Glomerular endothelial cell (primary cell): Measurements from ENCODE around the gene CD244. TPM values are rescaled to one million over a fixed set of nuclear protein-coding genes. Genes with fewer than 3 reads are reported as not detected.

Source experiments
- DNase-seq: peaks from one replicate; pipeline ENCODE4 v3.0.0-alpha.2; 2011; ENCODE audit warnings: low read depth, low spot score; ENCODE audit errors: extremely low read depth
- total RNA-seq: library from RNA; depleted of rRNA; stranded (reverse); fragments of >200 nt; gene quantifications from 2 replicates; pipeline ENCODE4 v1.2.3, GENCODE V29; 2015

The CD244 gene
- total RNA-seq, 1 donor from 2014 or later: not detected

DNA sequence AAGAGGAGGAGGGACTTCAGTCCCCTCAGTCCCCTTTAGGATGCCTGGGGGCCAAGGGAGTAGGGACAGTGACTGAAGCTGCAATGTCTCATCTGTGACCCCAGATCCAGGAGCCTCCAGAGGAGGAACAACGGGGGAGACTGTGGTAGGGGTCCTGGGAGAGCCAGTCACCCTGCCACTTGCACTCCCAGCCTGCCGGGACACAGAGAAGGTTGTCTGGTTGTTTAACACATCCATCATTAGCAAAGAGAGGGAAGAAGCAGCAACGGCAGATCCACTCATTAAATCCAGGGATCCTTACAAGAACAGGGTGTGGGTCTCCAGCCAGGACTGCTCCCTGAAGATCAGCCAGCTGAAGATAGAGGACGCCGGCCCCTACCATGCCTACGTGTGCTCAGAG lies 48.4 kb downstream of the CD244 start:
- DNase-seq: no peak

GRCh38 chr1:160813215-160813614 lies 49.5 kb downstream of the CD244 start:
- no peak for DNase-seq

GRCh38 chr1:160811147-160811546 lies 51.5 kb downstream of the CD244 start:
- no peak for DNase-seq

- no peak for DNase-seq
Measured at GRCh38 chr1:160810486-160810885, 52.2 kb downstream of the CD244 start.

- no peak for DNase-seq
Measured at GRCh38 chr1:160808289-160808688, 54.4 kb downstream of the CD244 start.

DNA sequence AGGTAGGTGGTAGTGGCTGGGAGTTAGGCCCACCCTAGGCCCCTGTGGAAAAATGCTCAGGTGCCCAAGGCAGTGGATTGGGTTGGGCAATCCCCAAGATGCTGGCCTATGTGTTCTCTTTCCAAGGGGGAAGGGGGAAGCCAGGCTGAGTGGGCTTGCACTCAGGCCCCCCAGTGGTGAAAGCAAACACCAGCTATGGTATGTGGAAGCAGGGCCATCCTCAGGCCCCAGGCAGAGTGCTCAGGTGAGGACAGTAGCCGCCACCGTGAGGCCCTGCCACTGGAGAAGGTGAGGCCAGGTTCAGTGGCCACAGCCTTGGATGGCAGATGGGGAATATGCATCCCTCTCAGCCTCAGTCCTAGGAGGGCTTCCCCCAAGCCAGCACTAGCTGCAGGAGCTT lies 54.9 kb downstream of the CD244 start:
- no peak for DNase-seq

DNA sequence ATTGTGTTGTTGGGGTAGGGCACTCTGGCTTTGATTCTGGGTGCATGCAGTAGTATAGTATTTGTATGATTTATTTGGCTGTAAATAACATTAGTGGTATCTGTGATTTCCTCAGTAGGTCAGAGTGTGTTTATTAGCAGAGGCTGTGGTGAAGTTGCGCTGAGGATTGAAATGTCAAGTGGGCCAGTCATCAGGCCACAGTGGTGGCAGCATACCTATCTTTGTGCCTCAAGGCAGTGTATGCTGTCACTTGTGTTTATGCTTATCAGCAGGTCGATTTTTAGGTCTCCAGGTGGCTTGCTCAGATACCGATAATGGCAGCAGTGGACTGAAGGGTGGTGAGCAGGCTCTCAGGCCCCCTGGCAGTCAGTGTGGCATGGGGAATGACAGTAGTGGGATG lies 55.4 kb downstream of the CD244 start:
- no peak for DNase-seq

DNA sequence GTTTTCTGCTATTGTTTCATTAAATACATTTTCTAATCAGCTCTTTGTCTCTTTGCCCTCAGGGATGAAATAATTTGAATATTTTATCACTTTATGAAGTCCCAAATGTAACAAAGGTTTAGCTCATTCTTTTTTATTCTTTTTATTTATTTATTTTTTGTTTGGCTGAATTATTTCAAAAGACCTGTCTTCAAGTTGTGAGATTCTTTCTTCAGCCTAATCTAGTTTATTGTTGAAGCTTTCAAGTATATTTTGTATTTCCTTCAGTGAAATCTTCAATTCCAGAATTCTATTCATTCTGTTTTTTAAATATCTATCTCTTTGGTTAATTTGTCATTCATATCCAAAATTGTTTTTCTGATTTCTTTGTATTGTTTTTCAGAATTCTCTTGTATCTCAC lies 55.9 kb downstream of the CD244 start:
- no peak for DNase-seq

DNA sequence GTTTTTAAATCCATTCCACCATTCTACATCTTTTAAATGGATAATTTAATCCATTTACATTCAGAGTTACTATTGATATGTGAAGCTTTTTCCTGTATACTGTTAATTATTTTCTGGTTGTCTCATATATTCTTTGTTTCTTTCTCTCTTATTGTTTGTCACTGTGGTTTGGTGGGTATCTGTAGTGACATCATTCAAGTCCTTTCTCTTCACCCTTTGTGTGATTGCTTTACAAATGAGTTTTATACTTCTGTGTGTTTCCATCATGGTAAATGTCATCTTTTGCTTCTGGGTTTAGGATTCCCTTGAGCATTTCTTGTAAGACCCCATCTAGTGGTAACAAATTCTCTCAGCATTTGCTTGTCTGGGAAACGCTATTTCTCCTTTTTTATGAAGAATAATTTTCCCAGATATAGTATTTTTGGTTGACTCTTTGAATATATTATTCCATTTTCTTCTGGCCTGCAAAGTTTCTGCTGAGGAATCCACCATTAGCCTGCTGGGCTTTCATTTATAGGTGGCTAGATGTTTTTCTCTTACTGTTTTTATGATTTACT lies 56.5 kb downstream of the CD244 start:
- no peak for DNase-seq

DNA sequence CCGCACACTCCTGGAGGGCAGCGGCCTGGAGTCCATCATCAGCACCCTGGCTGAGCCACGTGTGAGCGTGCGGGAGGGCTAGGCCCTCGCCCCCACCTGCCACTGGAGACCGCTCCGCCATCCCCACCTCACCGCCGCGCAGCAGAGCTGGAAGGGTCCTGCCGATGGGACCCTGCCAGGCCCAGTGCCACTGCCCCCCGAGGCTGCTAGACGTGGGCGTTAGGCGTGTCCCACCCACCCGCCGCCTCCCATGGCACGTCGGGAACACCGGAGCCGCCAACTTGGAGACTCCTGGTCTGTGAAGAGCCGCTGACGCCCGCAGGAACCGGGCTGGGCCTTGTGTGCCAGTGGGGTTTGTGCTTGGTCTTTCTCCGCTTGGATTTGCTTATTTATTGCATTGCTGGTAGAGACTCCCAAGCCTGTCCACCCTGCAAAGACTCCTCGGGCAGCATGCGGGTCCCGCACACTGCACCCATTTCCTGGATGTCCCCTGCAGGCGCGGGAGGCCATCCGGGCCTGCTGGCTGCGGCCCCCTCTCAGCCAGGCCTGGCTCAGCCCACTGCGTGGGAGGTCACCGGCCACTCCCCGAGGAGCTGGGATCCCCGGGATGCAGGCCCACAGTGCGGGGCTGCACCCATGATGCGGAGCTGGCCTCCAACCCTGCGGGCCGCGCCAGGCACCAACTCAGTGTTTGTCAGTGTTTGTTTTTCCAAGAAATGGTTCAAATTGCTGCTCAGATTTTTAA lies 60.7 kb downstream of the CD244 start:
- no peak for DNase-seq

GRCh38 chr1:160800645-160801408 lies 61.9 kb downstream of the CD244 start:
- DNase-seq: no peak

GRCh38 chr1:160800142-160800541 lies 62.5 kb downstream of the CD244 start:
- no peak for DNase-seq

GRCh38 chr1:160799641-160800040 lies 63.0 kb downstream of the CD244 start:
- no peak for DNase-seq

GRCh38 chr1:160798439-160798838 lies 64.2 kb downstream of the CD244 start:
- no peak for DNase-seq

GRCh38 chr1:160797861-160798273 lies 64.8 kb downstream of the CD244 start:
- no peak for DNase-seq

GRCh38 chr1:160797271-160797709 lies 65.4 kb downstream of the CD244 start:
- DNase-seq: no peak

- DNase-seq: no peak
Measured at GRCh38 chr1:160795951-160796383, 66.7 kb downstream of the CD244 start, which contains the start of gene LY9. TSS of gene LY9 (plus strand) at chr1:160796174. CDS start at chr1:160796188, 14 bp downstream.

DNA sequence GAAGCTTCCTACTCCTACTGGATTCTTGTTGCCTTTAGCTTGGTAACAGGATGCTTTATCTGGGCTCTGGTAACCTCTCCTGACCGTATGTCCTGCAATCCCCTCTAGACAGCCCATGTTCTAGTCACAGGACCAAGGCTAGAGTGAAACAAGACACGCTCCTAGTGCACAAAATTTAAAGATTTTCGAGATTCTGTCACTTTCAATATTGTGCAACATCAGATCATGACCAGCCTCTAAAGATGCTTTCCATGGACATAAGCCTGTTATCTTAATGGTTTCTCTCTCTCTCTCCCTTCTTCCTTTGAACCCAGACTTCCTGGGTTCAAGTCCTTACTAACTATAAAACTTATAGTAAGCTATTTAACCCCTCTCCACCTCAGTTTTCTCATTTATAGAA lies 68.3 kb downstream of the CD244 start:
- DNase-seq: no peak

DNA sequence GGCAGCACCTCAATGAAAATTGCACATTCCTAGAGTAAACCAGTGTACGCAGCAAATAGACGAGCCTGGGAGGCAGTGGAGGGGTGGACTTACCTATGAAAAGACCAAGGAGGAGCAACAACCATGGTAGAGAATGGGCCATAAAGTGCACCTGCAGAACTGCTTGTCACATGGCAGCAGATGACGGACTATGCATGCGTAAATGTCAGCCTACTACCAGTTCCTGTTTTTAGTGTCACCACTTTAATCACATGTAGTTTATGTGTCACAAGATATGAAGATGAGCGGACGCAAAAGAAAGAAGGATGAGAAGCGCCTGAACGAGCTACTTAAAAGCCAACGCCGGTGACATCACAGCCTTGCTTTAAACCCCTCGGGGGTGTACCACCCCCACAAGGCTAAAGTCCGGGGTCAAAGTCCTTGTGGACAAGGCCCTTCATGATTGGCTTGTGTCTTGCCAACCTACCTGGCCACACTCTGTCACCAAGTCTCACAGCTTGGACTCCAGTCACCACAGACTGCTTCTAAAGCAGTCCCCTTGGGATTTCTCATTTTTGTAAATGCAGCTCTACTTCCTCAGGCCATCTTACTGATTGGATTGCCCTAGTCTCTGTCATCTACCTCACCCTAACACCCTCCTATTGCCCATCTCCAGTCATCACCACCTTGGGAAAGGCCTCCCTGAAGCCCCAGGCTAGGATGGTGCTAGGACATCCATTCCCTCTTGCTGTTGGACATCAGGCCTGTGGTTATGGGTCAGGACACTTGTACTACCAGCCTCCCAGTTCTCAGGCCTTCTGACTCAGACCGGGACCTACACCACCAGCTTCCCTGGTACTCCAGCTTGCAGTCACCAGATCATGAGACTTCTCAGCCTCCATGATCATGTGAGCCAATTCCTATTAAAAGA lies 72.7 kb downstream of the CD244 start:
- DNase-seq: no peak

- DNase-seq: no peak
Measured at GRCh38 chr1:160789051-160789701, 73.5 kb downstream of the CD244 start.
